Measurements from ENCODE around the gene ARHGEF38.
"Not testable (repeated sequence)": the region's sequence is repeated elsewhere in the genome, so short reads cannot be mapped to it uniquely, and the experiment has no call there.

The ARHGEF38 gene

DNA sequence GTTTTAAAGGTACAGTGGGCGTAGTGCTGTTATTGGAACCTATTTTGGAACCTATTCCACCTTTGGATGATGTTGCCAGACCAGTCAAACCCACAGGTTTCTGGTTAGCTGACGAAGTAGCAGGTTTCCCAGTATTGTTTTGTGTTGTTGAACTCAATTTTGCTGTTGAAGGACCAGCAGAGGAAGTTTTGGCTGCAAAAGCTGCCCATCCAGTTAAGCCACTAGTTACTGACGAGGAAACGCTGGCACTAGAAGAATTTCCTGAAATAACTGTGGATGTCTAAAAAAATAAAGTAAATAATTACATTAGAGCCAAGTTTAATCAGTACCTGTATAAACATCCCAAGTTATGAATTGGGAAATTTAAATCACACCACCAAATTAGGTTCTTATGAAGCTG, 130.6 kb downstream of the ARHGEF38 start:
- in situ Hi-C loops (cut with HindIII; ENCODE audit: low pct_ligation_motif_present, low pct_unique_long_range_greater_than_20kb, low sequenced_read_pairs), result no loop called here
- DNase-seq, result no peak

GRCh38 chr4:105686571-105686970, 134.2 kb downstream of the ARHGEF38 start:
- in situ Hi-C loops (cut with HindIII; ENCODE audit: low pct_ligation_motif_present, low pct_unique_long_range_greater_than_20kb, low sequenced_read_pairs), result no loop called here
- DNase-seq, result no peak

DNA sequence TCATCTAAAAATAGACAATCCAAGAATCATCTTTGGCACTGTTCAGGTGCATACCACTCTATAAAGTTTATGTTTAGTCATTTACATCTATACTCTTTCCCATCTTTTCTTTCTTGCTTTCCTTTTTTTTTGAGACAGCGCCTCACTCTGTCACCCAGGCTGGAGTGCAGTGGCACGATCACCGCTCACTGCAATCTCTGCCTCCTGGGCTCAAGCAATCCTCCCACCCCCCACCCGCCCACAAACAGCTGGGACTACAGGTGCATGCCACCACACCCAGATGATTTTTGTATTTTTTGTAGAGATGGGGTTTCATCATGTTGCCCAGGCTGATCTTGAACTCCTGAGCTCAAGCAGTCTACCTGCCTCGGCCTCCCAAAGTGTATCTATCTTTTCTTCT, 142.4 kb downstream of the ARHGEF38 start:
- DNase-seq; in situ Hi-C loops (cut with HindIII; ENCODE audit: low pct_ligation_motif_present, low pct_unique_long_range_greater_than_20kb, low sequenced_read_pairs): not testable (repeated sequence)

DNA sequence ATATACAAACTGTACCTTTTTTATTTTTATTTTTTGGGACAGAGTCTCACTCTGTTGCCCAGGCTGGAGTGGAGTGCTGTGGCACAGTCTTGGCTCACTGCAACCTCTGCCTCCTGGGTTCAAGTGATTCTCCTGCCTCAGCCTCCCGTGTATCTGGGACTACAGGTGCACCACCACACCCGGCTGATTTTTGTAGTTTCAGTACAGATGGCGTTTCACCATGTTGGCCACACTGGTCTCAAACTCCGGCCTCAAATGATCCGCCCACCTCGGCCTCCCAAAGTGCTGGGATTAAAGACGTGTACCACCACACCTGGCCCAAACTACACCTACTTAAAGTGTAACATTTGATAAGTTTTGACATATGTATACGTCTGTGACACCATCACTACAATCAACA, 143.4 kb downstream of the ARHGEF38 start:
- DNase-seq; in situ Hi-C loops (cut with HindIII; ENCODE audit: low pct_ligation_motif_present, low pct_unique_long_range_greater_than_20kb, low sequenced_read_pairs): not testable (repeated sequence)

DNA sequence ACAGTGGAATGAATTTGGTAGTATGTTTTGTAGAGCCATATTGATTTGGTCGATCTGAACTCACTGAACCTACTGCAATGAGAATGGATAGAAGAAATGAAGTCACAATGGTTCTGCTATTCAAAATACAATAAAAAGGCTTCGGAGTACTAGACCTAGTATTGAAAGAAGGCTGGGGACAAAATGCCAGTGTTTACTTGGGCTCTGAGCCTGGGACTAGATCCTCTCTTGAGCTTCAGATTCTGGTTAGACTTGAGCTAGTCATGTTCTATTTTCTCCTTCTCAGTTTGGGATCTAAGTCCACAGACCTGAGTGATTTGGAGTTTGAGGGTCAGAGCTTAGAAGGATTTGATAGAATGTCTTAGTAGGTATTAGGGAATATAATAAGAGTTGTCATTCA, 146.2 kb downstream of the ARHGEF38 start:
- in situ Hi-C loops (cut with HindIII; ENCODE audit: low pct_ligation_motif_present, low pct_unique_long_range_greater_than_20kb, low sequenced_read_pairs), result no loop called here
- no peak for DNase-seq

GRCh38 chr4:105707782-105708180, 155.4 kb downstream of the ARHGEF38 start:
- in situ Hi-C loops (cut with HindIII; ENCODE audit: low pct_ligation_motif_present, low pct_unique_long_range_greater_than_20kb, low sequenced_read_pairs), result no loop called here
- no peak for DNase-seq

GRCh38 chr4:105708181-105709080, 156.0 kb downstream of the ARHGEF38 start, which contains the start of the genes GSTCD and INTS12:
Gene GSTCD (plus strand): TSS chr4:105708784. CDS start chr4:105717614, 8,830 bp downstream.
Gene INTS12 (minus strand): TSS chr4:105708689. CDS start chr4:105700005, 8,684 bp downstream.
- in situ Hi-C loops (cut with HindIII; ENCODE audit: low pct_ligation_motif_present, low pct_unique_long_range_greater_than_20kb, low sequenced_read_pairs), result no loop called here
- DNase-seq, result peak; percentile 93

DNA sequence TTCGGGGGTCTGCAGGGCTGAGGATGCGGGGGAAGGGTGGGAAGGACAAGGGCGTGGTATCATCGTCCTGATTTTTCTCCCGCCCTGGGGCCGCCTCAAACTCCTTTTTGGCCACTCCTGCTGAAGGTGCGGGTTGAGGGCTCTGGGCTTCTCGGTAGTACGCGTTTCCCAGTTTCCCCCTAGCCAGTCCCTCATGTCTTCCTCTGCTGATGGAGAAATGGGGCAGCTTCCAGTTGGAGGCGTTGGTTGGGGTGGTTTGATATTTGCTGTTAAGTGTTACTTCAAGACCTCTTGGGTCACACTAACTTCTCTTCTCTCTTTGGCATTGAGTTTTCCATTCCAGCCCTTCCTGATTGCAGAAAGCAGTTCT, 156.6 kb downstream of the ARHGEF38 start:
- DNase-seq, result peak; percentile 44

DNA sequence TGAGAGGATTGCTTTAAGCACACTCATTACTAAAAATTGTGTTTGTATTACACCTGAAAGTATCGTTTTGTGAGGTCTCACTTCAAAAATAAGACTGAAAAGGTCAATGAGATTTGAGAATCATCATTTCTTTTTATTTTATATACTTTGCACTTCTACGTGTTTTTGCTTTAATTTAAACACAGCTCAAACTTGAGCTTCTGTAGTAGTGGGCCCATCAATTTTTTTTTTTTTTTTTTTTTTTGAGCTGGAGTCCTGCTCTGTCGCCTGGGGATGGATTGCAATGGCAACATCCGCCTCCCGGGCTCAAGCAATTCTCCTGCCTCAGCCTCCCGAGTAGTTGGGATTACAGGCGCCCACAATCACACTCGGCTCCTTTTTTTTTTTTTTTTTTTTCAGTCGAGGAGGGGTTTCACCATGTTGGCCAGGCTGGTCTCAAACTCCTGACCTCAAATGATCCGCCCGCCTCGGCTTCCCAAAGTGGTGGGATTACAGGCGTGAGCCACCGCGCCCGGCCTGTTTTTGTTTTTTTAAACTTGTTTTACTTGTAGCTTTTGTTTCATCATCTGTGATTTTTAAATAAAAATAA, 157.7 kb downstream of the ARHGEF38 start:
- DNase-seq, result peak; percentile 48
- in situ Hi-C loops (cut with HindIII; ENCODE audit: low pct_ligation_motif_present, low pct_unique_long_range_greater_than_20kb, low sequenced_read_pairs), result no loop called here

More for the DNA sequence above, 156.6 kb downstream of the ARHGEF38 start:
- in situ Hi-C loops (cut with HindIII; ENCODE audit: low pct_ligation_motif_present, low pct_unique_long_range_greater_than_20kb, low sequenced_read_pairs), result no loop called here

DNA sequence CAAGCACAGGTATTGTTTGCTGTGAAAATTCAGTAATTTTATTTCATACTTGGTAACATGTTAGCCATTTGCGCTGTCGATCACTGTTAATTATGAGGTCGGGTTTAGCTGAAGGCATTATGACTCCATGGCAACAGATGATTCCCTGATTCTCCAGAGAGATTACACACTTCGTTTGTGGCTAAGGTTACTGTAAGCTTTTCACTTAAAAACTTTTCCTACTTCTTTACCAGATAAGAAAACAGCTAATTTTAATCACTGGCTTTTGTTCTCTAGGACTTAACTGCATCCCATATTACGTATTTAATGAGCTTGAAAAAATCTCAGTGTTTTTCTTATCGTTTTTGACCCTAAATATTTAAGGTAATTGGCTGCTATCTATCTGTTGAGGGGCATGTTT, 158.3 kb downstream of the ARHGEF38 start:
- peak; percentile 61 for DNase-seq
- in situ Hi-C loops (cut with HindIII; ENCODE audit: low pct_ligation_motif_present, low pct_unique_long_range_greater_than_20kb, low sequenced_read_pairs), result no loop called here

DNA sequence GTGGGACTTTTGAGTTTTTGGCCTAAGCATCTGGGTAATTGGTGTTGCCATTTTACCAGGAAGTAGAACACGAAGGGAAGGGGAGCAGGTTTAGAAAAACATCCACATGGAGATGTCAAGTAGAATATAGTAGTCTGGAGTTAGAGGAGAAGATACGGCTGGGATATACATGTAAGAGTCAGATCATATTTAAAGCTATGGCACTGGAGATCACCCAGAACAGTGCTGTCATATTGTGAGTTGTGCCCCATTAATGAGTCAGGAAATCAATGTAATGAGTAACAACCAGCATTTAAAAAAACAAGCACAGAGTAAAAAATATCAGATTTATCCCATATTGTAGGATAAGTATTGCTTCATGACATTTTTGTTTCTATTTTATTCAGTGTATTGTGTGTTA, 160.3 kb downstream of the ARHGEF38 start:
- in situ Hi-C loops (cut with HindIII; ENCODE audit: low pct_ligation_motif_present, low pct_unique_long_range_greater_than_20kb, low sequenced_read_pairs), result no loop called here

GRCh38 chr4:105714071-105714521, 161.7 kb downstream of the ARHGEF38 start:
- in situ Hi-C loops (cut with HindIII; ENCODE audit: low pct_ligation_motif_present, low pct_unique_long_range_greater_than_20kb, low sequenced_read_pairs), result no loop called here
- peak; percentile 47 for DNase-seq

More for the DNA sequence above, 160.3 kb downstream of the ARHGEF38 start:
- peak; percentile 35 for DNase-seq

GRCh38 chr4:105714932-105715331, 162.5 kb downstream of the ARHGEF38 start:
- in situ Hi-C loops (cut with HindIII; ENCODE audit: low pct_ligation_motif_present, low pct_unique_long_range_greater_than_20kb, low sequenced_read_pairs), result no loop called here
- peak; percentile 21 for DNase-seq

DNA sequence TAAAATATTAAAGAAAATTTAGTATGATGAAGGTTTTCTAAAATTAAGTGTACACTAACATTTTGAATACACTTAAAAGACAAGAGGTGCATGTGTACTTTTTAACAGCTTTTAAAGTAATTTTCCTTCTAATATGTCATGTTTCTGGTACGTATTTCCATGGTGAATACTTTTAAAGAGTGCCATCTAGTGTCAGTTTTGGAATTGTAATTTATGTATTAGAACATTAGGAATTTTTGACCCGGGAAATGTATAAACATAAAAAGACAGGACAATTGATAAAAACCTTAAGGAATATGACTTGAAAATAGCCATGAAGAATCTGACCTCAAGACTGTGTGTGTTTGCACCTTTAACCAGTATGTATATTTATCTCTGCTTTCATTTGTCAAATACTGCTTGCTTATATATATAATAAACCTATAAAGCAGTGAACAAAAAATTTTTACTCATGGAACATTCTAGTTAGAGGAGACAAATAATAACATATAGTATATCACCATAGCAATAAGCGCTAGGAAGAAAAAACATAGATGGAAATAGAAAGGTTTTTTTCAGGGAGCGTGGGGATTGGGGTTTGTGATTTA, 163.4 kb downstream of the ARHGEF38 start:
- in situ Hi-C loops (cut with HindIII; ENCODE audit: low pct_ligation_motif_present, low pct_unique_long_range_greater_than_20kb, low sequenced_read_pairs), result no loop called here
- peak; percentile 67 for DNase-seq

DNA sequence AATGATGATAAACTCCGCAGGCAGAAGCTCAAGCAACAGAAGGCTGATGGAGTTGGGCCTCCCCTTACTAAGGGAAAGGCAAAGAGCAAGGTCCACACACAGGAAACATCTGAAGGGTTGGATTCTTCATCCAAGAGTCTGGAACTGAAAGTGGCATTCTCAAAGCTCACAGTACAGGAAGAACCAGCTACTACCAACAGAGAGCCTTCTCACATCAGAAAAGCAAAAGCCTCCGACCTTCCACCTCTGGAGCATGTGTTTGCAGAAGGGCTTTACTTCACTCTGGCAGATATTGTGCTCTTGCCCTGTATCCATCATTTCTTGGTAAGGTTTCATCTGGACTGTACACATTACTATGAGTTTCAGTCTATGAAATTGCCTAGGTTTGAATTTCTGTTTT, 166.8 kb downstream of the ARHGEF38 start:
- no peak for DNase-seq
- in situ Hi-C loops (cut with HindIII; ENCODE audit: low pct_ligation_motif_present, low pct_unique_long_range_greater_than_20kb, low sequenced_read_pairs), result no loop called here

GRCh38 chr4:105725623-105726022, 173.2 kb downstream of the ARHGEF38 start:
- in situ Hi-C loops (cut with HindIII; ENCODE audit: low pct_ligation_motif_present, low pct_unique_long_range_greater_than_20kb, low sequenced_read_pairs), result no loop called here
- DNase-seq, result no peak

DNA sequence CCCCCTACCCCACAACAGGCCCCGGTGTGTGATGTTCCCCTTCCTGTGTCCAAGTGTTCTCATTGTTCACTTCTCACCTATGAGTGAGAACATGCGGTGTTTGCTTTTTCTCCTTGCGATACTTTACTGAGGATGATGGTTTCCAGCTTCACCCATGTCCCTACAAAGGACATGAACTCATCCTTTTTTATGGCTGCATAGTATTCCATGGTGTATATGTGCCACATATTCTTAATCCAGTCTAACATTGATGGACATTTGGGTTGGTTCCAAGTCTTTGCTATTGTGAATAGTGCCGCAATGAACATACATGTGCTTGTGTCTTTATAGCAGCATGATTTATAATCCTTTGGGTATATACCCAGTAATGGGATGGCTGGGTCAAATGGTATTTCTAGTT, 177.5 kb downstream of the ARHGEF38 start:
- not testable (repeated sequence) for DNase-seq

More for the DNA sequence above, 177.5 kb downstream of the ARHGEF38 start:
- in situ Hi-C loops (cut with HindIII; ENCODE audit: low pct_ligation_motif_present, low pct_unique_long_range_greater_than_20kb, low sequenced_read_pairs), result not testable (repeated sequence)
